SJCRH30 (cell line): ENCODE measurements around the gene NUP37. TPM values are rescaled to one million over a fixed set of nuclear protein-coding genes. Genes with fewer than 3 reads are reported as not detected.
"Not testable (repeated sequence)": the region's sequence is repeated elsewhere in the genome, so short reads cannot be mapped to it uniquely, and the experiment has no call there.

ENCODE experiments used
- DNase-seq, 2 experiments: peaks; one replicate each; pipeline ENCODE4 v3.0.0-alpha.2; 2015 to 2020
- H3K27ac ChIP-seq: fragments of 250-450 bp; sonication (Bioruptor Pico); 2 replicates; pipeline ENCODE4 v1.5.1; 2020; ENCODE audit warnings: mild to moderate bottlenecking, moderate library complexity
- H3K27me3 ChIP-seq: fragments of 250-450 bp; sonication (Bioruptor Pico); 2 replicates; pipeline ENCODE4 v1.5.1; 2020; ENCODE audit warnings: mild to moderate bottlenecking, moderate library complexity
- H3K36me3 ChIP-seq: fragments of 250-450 bp; sonication (Bioruptor Pico); 2 replicates; pipeline ENCODE4 v1.5.1; 2020; ENCODE audit warnings: mild to moderate bottlenecking, moderate library complexity
- H3K4me1 ChIP-seq: fragments of 250-450 bp; sonication (Bioruptor Pico); 2 replicates; pipeline ENCODE4 v1.5.1; 2020; ENCODE audit warnings: mild to moderate bottlenecking, moderate library complexity
- H3K4me3 ChIP-seq: fragments of 250-450 bp; sonication (Bioruptor Pico); 2 replicates; pipeline ENCODE4 v1.5.1; 2020; ENCODE audit warnings: mild to moderate bottlenecking, moderate library complexity
- H3K9me3 ChIP-seq: fragments of 250-450 bp; sonication (Bioruptor Pico); replicated peaks from 2 replicates; pipeline ENCODE4 v1.5.1; 2020; ENCODE audit warnings: mild to moderate bottlenecking, moderate library complexity
- total RNA-seq: library from RNA; depleted of rRNA; stranded (reverse); fragments of >200 nt; shearing (Covaris generic); gene quantifications from 2 replicates; pipeline ENCODE4 v1.2.3, GENCODE V29; 2014; rRNA removed

Gene NUP37
- 49.4 and 63.5 TPM in 2 replicates for total RNA-seq

DNA sequence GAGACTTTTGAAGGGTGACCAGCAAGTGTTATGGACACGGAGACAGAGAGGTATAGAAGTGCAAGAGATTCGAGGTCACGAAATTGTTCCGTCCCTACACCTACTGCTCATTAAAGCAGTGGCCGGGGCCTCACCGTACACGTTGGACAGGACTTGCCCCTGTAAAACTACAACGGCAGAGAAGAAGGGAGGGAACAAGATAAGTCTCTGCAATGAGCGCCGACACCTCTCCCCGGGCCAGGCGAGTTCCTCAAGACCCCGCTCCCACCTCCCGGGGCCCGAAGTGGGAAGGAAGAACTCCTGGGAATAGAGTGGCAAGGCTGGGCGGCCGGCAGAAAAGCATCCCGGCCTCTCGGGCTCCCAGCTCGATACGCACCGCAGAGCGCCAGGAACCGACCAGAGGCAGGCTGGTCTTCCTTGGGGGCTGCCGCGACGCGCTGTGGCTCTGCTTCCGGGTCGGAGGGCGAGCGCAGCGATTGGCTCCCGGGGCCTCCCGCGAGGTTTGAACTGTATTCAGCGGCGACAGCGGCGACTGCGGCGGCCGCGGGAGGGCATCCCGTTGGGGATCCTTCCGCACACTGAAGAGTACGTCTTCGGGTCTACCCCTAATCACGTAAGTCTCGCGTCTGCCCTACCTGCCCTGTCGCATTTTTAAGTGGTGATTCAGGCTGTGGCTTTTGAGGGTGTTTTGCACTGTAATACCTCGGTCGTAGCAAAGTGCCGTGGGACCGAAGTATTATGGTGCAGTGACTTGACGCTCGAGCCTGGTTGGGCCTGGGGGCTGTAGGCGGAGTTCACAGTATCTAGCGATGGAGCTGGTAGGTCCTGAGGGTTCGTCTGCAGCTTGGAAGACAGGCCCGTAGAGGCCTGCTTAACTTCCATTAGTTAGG, at the start of gene NUP37, which contains the start of gene PARPBP:
Gene NUP37, minus strand, starts transcription at position 441 of the 890 bp plus-strand sequence. CDS start 1,596 bp downstream, outside the sequence.
Gene PARPBP, plus strand, starts transcription at position 510 of the 890 bp plus-strand sequence. CDS start 3,706 bp downstream, outside the sequence.
- no peaks in the 10 kb centered on the region for H3K27me3 ChIP-seq
- H3K4me1 ChIP-seq, result peaks cover 8% of the 10 kb centered on the region
- DNase-seq, result peak; percentile 87 to 90
- H3K27ac ChIP-seq, result peak within 1 kb of the TSS; percentile 51
- H3K36me3 ChIP-seq, result peaks cover 20% of the 10 kb centered on the region
- H3K9me3 ChIP-seq, result no peaks in the 10 kb centered on the region
- H3K4me3 ChIP-seq, result peak within 1 kb of the TSS; percentile 77

- Histone ChIP-seq H3K36me3 (peaks cover 4% of the 10 kb centered on the region), H3K9me3 (no peaks in the 10 kb centered on the region), H3K27ac (no peak overlapping the region), H3K4me1 (no peaks in the 10 kb centered on the region), H3K4me3 (no peak overlapping the region), H3K27me3 (no peaks in the 10 kb centered on the region)
- DNase-seq, result no peak
Observed at GRCh38 chr12:102167821-102168604, 48.1 kb upstream of the NUP37 start.

GRCh38 chr12:102163383-102163782, 43.5 kb upstream of the NUP37 start:
- H3K36me3 ChIP-seq, result peaks cover 4% of the 10 kb centered on the region
- no peaks in the 10 kb centered on the region for H3K27me3 ChIP-seq
- no peaks in the 10 kb centered on the region for H3K4me1 ChIP-seq
- no peak overlapping the region for H3K4me3 ChIP-seq
- no peak overlapping the region for H3K27ac ChIP-seq
- DNase-seq, result no peak
- no peaks in the 10 kb centered on the region for H3K9me3 ChIP-seq

GRCh38 chr12:102155206-102155605, 35.3 kb upstream of the NUP37 start:
- not testable (repeated sequence) for H3K4me3 ChIP-seq, DNase-seq, H3K27ac ChIP-seq, H3K36me3 ChIP-seq, H3K4me1 ChIP-seq, H3K27me3 ChIP-seq, H3K9me3 ChIP-seq

- H3K4me3 ChIP-seq, H3K4me1 ChIP-seq, H3K27me3 ChIP-seq, DNase-seq, H3K9me3 ChIP-seq, H3K27ac ChIP-seq: not testable (repeated sequence)
- H3K36me3 ChIP-seq, result peaks cover 18% of the 10 kb centered on the region
Observed at GRCh38 chr12:102147062-102147587, 27.2 kb upstream of the NUP37 start.

GRCh38 chr12:102144221-102144620, 24.3 kb upstream of the NUP37 start:
- H3K4me3 ChIP-seq, result no peak overlapping the region
- H3K36me3 ChIP-seq, result peaks cover 18% of the 10 kb centered on the region
- no peaks in the 10 kb centered on the region for H3K9me3 ChIP-seq
- no peaks in the 10 kb centered on the region for H3K27me3 ChIP-seq
- no peak overlapping the region for H3K27ac ChIP-seq
- H3K4me1 ChIP-seq, result no peaks in the 10 kb centered on the region
- no peak for DNase-seq

- H3K4me1 ChIP-seq, H3K4me3 ChIP-seq, DNase-seq, H3K9me3 ChIP-seq, H3K27me3 ChIP-seq, H3K27ac ChIP-seq: not testable (repeated sequence)
- H3K36me3 ChIP-seq, result peaks cover 18% of the 10 kb centered on the region
Observed at GRCh38 chr12:102142866-102143373, 23.0 kb upstream of the NUP37 start.

- H3K27ac ChIP-seq, DNase-seq, H3K27me3 ChIP-seq, H3K4me3 ChIP-seq, H3K9me3 ChIP-seq, H3K4me1 ChIP-seq: not testable (repeated sequence)
- peaks cover 14% of the 10 kb centered on the region; the same call in 1 of the 2 replicates for H3K36me3 ChIP-seq
Observed at GRCh38 chr12:102137619-102138018, 17.7 kb upstream of the NUP37 start.

GRCh38 chr12:102131442-102131841, 11.5 kb upstream of the NUP37 start:
- not testable (repeated sequence) for H3K27ac ChIP-seq, H3K4me3 ChIP-seq, DNase-seq

GRCh38 chr12:102130720-102131119, 10.8 kb upstream of the NUP37 start:
- not testable (repeated sequence) for DNase-seq, H3K4me1 ChIP-seq, H3K4me3 ChIP-seq, H3K27me3 ChIP-seq, H3K9me3 ChIP-seq, H3K27ac ChIP-seq
- H3K36me3 ChIP-seq, result peaks cover 33% of the 10 kb centered on the region

More at GRCh38 chr12:102131442-102131841, 11.5 kb upstream of the NUP37 start:
- H3K4me1 ChIP-seq, H3K9me3 ChIP-seq, H3K27me3 ChIP-seq: not testable (repeated sequence)
- peaks cover 27% of the 10 kb centered on the region for H3K36me3 ChIP-seq

GRCh38 chr12:102121328-102121727, 1.4 kb upstream of the NUP37 start:
- Histone ChIP-seq H3K36me3 (peaks cover 21% of the 10 kb centered on the region), H3K4me3 (peak overlapping the region; percentile 77)
- H3K9me3 ChIP-seq, H3K27me3 ChIP-seq, DNase-seq, H3K27ac ChIP-seq, H3K4me1 ChIP-seq: not testable (repeated sequence)

DNA sequence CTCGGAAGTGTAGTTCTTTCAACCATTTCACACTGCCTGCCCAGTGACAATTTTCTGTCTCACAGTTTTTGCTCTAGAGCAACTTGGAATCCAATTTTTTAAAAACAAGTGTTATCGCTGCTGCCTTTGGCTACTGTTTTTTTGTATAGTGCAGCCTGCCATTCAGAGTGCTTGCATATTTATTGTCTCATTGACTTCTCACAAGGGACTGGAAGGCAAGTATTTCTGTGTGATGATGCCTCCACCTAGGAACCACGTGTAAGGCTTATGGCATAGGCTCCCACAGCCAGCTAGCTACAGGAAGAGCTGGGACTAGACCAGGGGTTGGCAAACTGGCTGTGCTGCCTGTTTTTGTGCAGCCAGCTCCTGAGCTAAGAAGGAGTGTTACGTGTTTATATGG, 972 bp upstream of the NUP37 start:
- H3K27me3 ChIP-seq, result no peaks in the 10 kb centered on the region
- H3K4me1 ChIP-seq, result peaks cover 8% of the 10 kb centered on the region
- H3K9me3 ChIP-seq, result no peaks in the 10 kb centered on the region
- H3K4me3 ChIP-seq, result peak overlapping the region; percentile 77
- DNase-seq, result peak; percentile 19 to 39
- peak overlapping the region; percentile 51; the same call in 1 of the 2 replicates for H3K27ac ChIP-seq
- peaks cover 17% of the 10 kb centered on the region for H3K36me3 ChIP-seq

DNA sequence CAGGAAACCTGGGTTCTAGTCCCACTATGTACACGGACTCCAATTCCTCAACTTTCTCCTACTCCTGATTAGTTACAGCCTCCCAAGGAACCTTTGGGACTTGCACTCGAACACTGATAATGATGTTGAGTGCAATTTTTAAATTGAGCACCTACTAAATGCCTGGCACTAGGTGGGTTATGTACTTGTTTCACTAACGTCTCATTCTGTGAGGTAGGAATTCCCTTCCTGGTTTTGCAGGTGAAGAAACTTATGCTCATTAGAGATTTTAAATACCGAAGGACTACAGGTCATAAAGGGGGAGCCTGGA, 605 bp upstream of the NUP37 start:
- H3K27ac ChIP-seq, result peak overlapping the region; percentile 51
- no peaks in the 10 kb centered on the region for H3K9me3 ChIP-seq
- peak in 1 of 2 experiments; percentile 21 for DNase-seq
- H3K4me3 ChIP-seq, result peak overlapping the region; percentile 77
- H3K4me1 ChIP-seq, result peaks cover 8% of the 10 kb centered on the region
- peaks cover 21% of the 10 kb centered on the region for H3K36me3 ChIP-seq
- H3K27me3 ChIP-seq, result no peaks in the 10 kb centered on the region

DNA sequence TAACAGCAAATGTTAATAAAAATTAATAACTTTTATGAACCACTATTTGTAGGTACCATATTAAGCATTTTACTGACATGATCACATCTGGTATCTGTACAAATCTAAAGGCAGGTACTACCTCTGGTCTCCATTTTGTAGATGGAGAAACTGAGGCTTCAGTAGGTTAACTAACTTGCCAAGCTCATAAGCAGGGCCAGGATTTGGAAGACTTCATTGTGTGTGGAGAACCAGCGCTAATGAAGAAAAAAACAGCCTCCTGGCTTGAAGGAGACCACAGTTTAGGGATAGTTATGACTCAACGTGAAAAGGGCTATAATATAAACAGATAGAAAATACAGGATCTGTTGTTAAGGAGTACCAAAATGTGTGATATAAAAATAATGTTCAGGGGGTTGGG, 1.0 kb downstream of the NUP37 start:
- no peaks in the 10 kb centered on the region for H3K27me3 ChIP-seq
- H3K9me3 ChIP-seq, result no peaks in the 10 kb centered on the region
- peaks cover 8% of the 10 kb centered on the region for H3K4me1 ChIP-seq
- H3K36me3 ChIP-seq, result peaks cover 13% of the 10 kb centered on the region
- no peak overlapping the region for H3K27ac ChIP-seq
- H3K4me3 ChIP-seq, result peak overlapping the region; percentile 77
- DNase-seq, result no peak

GRCh38 chr12:102116392-102116791, 3.5 kb downstream of the NUP37 start:
- no peak overlapping the region for H3K4me3 ChIP-seq
- no peaks in the 10 kb centered on the region for H3K9me3 ChIP-seq
- H3K27ac ChIP-seq, result no peak overlapping the region
- peaks cover 12% of the 10 kb centered on the region for H3K36me3 ChIP-seq
- H3K27me3 ChIP-seq, result no peaks in the 10 kb centered on the region
- no peak for DNase-seq
- H3K4me1 ChIP-seq, result peaks cover 4% of the 10 kb centered on the region; the same call in 1 of the 2 replicates
